Urothelium cell line (cell line): ENCODE measurements around the gene IFT52.
"Not testable (repeated sequence)": the region's sequence is repeated elsewhere in the genome, so short reads cannot be mapped to it uniquely, and the experiment has no call there.

ENCODE experiments used
- DNase-seq: peaks from one replicate; pipeline ENCODE4 v3.0.0; 2011; ENCODE audit warnings: low spot score, mixed read lengths
- FAIRE-seq: peaks from 2 replicates; lab custom pipeline; 2011; peaks lifted over from hg19 to GRCh38; lab: Jason Lieb, UNC

The IFT52 gene

DNA sequence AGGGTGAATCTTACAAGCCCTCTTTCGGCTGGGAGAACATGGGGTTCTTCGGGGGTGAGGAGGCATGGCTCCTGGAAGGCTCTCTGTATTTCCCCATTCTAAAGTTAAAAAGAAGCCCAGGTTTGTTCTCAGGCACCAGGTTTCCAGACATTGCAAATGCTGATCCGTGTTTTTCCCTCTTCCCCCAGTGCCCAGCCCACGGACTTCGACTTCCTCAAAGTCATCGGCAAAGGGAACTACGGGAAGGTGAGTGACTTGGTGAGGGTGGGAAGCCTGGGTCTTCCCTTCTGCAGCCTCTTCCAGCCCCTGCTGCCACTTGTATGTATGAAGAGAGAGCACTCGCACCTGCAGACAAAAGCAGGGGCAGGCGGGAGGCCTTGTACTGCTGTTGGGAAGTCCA lies 23.3 kb upstream of the IFT52 start:
- DNase-seq: no peak
- FAIRE-seq: no peak

DNA sequence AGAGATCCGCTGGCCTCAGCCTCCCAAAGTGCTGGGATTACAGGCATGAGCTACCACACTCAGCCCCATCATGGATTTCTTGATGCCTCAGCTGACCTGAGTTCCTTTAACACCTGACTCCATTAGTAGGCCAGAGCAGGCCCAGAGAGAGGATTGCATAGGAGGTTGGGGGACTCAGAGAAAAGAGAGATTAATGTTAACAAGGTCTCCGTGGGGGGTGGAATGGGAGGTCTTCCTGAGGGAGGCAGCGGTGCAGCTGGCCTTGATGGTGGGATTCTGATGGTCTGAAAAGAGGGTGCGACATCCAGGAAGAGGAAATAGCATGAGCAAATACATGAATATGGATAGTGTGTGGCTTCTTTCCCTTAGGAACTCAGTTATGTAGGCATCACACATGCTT lies 22.0 kb upstream of the IFT52 start:
- FAIRE-seq: no peak
- DNase-seq: no peak

DNA sequence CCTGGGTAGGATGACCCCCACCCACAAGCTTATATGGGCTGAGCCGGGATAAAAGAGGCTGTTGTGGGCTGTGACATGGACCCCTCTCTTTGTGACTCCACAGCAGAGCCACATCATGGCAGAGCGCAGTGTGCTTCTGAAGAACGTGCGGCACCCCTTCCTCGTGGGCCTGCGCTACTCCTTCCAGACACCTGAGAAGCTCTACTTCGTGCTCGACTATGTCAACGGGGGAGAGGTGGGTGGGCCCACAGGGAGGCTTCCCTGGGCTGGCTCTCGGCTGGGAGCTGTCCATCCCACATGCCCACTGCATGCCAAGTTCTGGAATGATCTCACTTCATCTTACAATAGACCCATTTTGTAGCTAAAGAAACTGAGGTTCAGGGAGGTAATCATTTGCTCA lies 21.5 kb upstream of the IFT52 start:
- DNase-seq (no peak), FAIRE-seq (no peak)

DNA sequence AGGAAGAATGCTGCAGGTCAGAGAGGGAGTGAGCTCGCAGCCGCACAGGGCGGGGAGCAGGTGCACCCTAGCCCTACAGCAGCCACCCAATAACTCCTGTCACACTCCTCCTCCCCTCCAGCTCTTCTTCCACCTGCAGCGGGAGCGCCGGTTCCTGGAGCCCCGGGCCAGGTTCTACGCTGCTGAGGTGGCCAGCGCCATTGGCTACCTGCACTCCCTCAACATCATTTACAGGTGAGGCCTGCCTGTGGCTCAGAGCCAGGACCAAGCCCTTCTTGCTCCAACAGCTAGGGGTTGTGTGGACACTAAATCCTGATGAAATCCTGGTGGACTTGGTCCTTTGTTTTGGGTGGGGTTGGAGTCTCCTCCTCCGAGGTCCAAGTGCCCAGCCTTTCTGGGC lies 20.2 kb upstream of the IFT52 start:
- no peak for FAIRE-seq

DNA sequence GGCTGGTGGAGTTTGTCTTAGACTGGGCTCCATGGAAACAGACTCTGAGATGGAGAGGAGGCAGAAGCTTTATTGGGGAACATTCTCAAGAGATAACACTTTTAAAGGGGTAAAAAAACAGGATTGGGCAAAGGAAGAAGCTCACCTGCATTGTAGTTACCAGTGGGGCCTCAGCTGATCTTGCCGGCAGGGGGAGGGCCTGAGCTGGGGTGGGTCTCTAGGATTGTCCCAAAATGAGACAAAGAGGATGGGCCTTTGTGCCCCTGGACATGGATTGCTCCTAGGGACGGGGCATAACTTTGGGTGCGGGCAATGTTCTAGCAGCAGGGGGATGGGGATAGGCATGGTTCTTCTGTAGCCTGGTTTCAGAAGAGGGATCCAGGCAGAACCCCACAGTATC lies 19.4 kb upstream of the IFT52 start:
- FAIRE-seq (no peak), DNase-seq (no peak)

More for the DNA sequence above, 20.2 kb upstream of the IFT52 start:
- no peak for DNase-seq

DNA sequence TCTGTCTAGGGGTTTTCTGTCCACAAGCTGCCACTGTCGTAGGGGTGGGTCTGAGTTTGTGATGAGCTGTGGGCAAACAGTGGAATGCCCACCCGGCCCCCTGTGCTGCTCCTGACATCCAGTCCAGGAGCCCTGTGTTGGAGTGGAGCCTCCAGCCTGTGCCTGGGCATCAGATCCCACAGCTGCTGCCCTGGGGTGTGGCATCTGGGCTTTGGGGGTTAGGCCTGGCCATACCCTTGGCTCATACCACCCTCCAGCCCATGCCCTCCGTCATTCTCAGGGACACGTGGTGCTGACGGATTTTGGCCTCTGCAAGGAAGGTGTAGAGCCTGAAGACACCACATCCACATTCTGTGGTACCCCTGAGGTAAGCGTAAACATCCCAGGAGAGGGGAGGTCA lies 19.0 kb upstream of the IFT52 start:
- DNase-seq (no peak), FAIRE-seq (no peak)

DNA sequence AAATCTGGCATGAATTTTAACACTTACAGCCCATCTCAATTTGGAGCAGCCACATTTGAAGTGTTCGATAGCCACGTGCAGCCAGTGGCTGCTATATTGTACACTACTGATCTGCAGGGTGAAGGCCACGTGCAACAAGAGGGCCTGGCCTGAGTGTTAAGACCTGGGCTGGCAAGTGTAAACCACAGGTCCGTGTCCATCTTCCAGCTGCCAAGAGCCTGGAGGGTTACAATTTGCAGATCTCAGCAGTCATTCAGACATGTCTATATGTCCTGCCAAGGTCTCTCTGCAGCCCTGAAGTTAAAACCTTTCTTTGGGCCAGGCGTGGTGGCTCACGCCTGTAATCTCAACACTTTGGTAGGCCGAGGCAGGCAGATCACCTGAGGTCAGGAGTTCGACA lies 17.8 kb upstream of the IFT52 start:
- no peak for DNase-seq
- no peak for FAIRE-seq

DNA sequence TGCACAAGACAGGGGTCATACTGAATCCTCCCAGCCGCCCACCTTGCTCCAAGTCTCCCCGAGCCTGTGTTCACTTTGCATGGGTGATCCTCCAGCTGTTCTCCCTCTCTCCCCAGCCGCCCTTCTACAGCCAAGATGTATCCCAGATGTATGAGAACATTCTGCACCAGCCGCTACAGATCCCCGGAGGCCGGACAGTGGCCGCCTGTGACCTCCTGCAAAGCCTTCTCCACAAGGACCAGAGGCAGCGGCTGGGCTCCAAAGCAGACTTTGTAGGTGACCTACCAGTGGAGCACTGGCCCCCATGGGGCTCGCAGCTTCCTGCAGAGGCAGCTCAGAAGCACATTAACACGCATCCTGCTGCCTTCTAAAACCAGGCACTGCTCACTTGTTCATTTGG lies 14.6 kb upstream of the IFT52 start:
- DNase-seq (no peak), FAIRE-seq (no peak)

DNA sequence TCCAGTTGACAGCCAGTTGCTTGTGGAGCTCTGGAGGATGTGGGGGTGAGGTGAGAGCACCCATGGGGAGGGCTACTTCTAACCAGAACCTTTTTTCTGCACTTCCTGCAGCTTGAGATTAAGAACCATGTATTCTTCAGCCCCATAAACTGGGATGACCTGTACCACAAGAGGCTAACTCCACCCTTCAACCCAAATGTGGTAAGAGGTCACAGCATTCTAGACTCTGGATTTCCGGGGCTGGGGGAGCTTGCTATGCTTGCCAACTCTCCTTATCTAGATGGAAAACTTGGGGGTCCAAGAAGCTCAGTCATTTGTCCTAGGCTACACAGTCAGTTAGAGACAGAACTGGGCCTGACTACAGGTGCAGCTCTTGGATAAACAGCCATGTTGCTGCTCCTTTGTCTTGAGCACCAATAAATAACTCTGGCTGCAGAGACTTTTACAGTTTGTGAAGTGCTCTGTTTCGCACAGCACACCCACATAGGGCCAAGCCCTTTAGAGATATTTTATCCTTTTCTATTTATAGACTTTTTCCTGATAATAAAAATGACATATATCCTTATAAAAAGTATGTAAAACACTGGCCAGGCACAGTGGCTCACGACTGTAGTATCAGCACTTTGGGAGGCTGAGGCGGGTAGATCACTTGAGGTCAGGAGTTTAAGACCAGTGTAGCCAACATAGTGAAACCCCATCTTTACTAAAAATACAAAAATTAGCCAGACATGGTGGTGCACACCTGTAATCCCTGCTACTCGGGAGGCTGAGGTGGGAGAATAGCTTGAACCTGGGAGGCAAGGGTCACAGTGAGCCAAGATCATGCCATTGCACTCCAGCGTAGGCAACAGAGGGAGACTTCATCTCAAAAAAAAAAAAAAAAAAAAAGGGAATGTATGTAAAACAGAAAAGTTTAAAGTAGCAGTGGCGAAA lies 10.6 kb upstream of the IFT52 start:
- DNase-seq: no peak
- no peak for FAIRE-seq

DNA sequence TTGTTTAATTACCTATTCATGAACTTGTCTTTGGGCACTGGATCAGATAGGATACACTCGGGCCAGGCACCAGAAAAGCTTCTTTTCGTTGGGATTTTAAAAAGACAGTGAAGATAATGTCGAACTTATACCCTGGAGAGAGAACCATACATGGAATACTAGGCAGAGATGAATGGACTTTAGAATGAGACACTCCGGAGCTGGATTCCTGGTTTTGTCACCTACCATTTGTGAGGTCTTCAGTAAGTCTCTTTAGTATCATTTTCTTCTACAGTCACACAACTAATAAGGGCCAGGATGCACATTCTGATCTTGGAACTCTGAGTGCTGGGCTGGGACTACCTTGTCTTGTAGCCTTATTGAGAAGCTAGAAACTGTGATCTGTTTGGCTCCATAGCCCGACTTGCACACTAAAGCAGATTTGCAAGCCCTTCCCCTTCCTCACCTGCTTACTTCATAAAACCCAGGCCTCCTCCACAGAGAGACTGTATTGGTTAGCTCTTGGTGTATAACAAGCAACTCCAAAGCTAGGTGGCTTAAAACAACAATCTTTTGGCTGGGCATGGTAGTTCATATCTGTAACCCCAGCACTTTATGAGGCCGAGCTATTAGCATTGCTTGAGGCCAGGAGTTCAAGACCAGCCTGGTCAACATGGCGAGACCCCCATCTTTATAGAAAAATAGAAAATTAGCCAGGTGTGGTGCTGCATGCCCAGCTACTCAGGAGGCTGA lies 7.4 kb upstream of the IFT52 start:
- DNase-seq (no peak), FAIRE-seq (no peak)

DNA sequence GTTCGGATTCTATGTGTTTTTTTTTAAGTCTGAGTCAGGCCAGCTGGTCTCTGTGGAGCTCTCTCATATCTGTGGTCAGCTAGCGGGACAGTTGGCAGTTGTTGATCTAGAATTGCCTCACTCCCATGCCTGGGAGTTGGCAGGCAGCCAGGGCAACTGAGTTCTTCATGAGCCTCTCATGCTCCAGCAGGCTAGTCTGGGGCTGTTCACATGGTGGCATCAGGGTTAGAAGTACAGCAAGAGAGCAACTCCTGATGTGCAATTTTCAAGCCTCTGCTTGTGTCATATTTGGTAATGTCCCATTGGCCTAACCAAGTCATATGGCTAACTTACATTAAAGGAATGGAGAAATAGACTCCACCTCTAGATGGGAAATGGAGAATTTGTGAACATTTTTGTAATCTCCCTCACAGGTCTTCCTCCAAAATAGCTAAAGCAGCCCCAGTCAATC lies 6.7 kb upstream of the IFT52 start:
- DNase-seq (peak; percentile 86), FAIRE-seq (no peak)

DNA sequence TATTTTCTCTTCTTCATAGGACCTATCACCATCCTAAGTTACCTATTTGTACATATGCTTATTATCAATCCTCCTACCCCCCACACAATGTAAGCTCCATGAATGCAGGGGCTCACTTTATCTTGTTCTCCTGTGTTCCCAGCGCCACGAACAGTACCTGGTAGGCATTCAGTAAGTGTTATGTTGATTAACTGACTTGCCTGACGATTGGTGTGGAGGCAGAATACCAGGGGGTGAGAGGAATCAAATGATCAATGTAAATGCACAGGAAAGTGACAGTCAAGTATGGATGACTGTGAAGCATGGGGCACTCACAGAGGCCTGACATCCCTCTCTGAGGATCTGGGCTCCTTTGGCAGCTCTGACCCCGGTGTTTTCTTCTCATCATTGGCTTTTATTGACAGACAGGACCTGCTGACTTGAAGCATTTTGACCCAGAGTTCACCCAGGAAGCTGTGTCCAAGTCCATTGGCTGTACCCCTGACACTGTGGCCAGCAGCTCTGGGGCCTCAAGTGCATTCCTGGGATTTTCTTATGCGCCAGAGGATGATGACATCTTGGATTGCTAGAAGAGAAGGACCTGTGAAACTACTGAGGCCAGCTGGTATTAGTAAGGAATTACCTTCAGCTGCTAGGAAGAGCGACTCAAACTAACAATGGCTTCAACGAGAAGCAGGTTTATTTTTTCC lies 6.1 kb upstream of the IFT52 start:
- FAIRE-seq (no peak), DNase-seq (no peak)

DNA sequence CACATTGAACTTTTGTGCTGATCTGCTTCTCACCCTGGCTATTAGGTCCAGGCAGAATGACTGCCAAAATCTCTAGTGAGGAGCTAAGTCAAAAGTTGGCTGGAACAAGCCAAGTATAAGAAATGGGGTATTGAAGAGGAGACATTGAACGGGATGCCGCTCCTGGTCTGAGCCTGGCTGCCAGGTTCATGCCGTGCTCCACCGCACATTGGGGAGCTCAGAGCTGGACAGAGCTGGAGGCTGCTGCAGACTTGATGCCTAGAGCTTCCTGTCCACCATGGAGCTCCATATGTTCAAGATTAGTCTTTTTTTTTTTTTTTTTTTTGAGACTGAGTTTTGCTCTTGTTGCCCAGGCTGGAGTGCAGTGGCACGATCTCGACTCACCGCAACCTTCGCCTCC lies 4.1 kb upstream of the IFT52 start:
- FAIRE-seq: no peak
- no peak for DNase-seq

DNA sequence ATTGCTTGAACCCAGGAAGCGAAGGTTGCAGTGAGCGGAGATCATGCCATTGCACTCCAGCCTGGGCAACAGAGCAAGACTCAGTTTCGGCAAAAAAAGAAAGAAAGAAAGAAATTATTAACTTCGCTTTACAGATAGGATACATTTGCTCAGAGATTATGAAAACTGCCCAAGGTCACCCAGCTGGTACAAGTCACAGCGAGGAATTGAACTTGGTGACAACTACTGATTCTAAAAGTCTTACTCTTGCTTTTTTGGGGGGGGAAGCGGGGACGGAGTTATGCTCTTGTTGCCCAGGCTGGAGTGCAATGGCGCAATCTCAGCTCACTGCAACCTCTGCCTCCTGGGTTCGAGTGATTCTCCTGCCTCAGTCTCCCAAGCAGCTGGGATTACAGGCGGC lies 2.2 kb upstream of the IFT52 start:
- not testable (repeated sequence) for FAIRE-seq, DNase-seq

DNA sequence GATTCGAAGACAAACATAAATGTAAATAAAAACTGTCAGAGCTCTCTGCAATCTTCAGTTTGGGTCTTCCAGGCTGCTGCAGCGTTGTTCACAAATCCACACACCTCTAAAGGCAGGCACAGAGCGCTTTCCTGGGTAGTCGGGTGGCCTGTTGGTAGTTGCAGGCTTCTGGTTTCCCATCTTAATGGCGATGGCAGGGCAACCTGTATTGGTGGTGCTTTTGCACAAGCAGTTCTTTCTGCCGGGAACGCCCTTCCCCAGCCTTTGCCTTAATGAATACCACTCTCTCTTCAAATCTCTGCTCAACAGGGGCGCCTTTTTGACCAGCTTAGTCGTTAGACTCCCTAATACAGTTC lies 723 bp upstream of the IFT52 start:
- DNase-seq: peak; percentile 41
- FAIRE-seq: no peak

DNA sequence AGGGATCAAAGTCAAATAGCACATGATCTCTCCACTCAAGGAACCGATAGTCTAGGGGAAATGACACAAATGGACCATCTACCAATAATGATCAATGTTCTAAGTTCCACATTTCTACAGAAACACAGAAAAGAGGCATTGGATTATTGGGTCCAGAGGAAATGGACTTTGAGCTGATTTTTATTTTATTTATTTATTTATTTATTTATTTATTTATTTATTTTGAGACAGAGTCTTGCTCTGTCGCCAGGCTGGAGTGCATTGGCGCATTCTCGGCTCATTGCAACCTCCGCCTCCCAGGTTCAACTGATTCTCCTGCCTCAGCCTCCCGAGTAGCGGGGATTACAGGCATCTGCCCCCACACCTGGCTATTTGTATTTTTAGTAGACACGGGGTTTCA lies 11.2 kb downstream of the IFT52 start:
- FAIRE-seq, DNase-seq: not testable (repeated sequence)

DNA sequence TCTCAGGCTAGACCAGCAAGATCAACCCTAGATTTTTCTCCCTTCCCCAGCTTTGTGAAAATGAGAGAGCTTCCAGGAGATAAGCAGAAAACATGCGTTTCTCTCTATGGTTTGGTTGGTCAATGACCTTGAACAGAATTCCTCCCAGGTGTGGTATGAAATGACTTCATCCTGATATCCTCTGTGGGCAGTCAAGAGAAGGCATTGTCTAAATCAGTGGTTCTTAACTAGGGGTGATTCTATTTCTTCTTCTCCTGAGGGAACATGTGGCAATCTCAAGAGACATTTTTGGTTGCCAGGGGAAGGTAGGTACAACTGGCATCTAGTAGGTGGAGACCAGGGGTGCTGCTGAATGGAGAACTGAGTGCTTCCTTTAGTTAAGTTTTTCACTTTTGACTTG lies 12.4 kb downstream of the IFT52 start:
- FAIRE-seq: no peak
- no peak for DNase-seq

DNA sequence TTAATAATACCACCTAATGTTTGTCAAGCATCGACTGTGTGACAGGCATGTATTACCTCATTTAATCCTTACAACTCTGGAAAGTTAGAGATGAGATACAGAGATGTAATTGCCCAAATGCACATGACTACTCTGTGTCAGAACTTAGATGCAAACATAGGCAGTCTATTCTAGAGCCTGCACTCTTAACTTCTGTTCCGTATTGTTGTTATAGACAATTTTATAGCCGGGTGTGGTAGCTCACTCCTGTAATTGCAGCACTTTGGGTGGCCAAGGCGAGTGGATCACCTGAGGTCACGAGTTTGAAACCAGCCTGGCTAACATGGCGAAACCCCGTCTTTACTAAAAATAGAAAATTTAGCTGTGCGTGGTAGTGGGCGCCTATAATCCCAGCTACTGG lies 15.0 kb downstream of the IFT52 start:
- FAIRE-seq (no peak), DNase-seq (no peak)

DNA sequence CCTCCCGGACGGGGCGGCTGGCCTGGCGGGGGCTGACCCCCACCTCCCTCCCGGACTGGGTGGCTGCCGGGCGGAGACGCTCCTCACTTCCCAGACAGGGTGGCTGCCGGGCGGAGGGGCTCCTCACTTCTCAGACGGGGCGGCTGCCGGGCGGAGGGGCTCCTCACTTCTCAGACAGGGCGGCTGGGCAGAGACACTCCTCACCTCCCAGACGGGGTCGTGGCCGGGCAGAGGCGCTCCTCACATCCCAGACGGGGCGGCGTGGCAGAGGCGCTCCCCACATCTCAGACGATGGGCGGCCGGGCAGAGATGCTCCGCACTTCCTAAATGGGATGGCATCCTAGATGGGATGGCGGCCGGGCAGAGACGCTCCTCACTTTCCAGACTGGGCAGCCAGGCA lies 16.5 kb downstream of the IFT52 start:
- DNase-seq, FAIRE-seq: not testable (repeated sequence)

DNA sequence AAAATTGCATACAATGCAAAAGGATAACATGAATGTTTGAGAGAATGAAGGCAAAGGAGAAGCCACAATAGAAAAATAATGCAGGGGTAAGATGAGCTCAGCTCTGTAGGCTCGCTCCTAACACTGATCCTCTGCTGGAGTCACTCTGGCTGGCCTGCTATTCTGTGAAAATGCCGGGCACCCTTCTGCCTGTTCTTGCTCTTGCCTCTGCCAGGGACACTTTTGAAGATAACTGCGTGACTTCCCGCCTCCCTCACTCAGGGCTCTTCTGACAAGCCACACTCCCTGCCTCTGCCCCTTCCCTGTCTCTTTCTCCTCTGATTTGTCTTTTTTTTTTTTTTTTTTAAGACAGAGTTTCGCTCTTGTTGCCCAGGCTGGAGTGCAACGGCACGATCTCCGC lies 40.9 kb downstream of the IFT52 start:
- DNase-seq: no peak
- no peak for FAIRE-seq

DNA sequence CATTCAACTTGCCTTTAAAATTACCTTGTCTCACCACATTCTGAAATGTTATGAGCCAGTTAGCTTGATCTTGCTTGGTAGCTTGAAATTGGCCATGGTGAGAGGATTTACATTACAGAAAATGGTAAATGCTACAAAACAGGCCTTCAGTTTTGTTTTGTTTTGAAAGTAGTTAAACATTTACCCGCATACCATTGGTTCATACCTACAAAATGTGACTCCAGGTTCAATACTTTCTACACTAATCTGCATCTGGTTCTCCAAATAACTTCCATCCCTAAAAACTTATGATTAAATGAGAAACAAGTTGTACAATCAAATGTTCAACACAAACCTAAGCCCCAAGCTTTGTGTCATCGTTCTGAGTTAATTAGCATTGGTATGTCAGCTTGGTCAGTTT lies 45.7 kb downstream of the IFT52 start:
- DNase-seq (no peak), FAIRE-seq (no peak)

DNA sequence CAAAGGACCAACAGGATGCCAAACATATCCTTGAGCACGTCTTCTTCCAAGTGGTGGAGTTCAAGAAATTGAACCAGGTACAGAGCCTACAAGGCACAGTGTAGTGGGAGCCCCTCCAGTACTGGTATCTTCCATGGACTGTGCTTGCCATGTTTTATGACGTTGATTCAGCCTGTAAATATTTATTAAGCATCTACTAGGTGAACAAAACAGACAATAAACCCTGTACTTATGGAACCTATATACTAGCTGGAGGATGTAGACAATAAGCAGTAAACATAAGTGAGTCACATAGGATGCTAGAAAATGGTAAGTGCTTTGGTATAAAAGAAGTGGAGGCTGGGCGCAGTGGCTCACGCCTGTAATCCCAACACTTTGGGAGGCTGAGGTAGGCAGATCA lies 51.8 kb downstream of the IFT52 start:
- DNase-seq (no peak), FAIRE-seq (no peak)
